NCI-H2107 treated with DMSO at 0.1 percent for 48 hours (cell line): ENCODE measurements around the gene SCUBE3.

ENCODE experiments used
- DNase-seq: peaks from one replicate; lab custom pipeline; 2025; ENCODE audit not compliant: unreplicated experiment; lab: John Stamatoyannopoulos, UW

Gene SCUBE3

GRCh38 chr6:35297601-35298481 is 84.1 kb downstream of the SCUBE3 start, which contains the start of gene DEF6:
Gene DEF6 (plus strand): TSS chr6:35297818. CDS start chr6:35297857, 39 bp downstream.
- peak; percentile 69 for DNase-seq

GRCh38 chr6:35298625-35299140 is 84.9 kb downstream of the SCUBE3 start:
- DNase-seq = no peak

- no peak for DNase-seq
These were observed 85.9 kb downstream of the SCUBE3 start for GRCh38 chr6:35299674-35300073.

GRCh38 chr6:35300848-35301247 is 87.1 kb downstream of the SCUBE3 start:
- DNase-seq = no peak
